Measurements from ENCODE around the gene RAB6A. TPM values are rescaled to one million over a fixed set of nuclear protein-coding genes. Genes with fewer than 3 reads are reported as not detected.
A peak's percentile ranks its signal among the peaks of the same experiment; 100 is the strongest.

The RAB6A gene
- total and polyA plus RNA-seq, 2 of the 8 experiments (the other 6 are each of a cell fraction or from before 2014, with no cell fraction given): 24.4 to 88.6 TPM

DNA sequence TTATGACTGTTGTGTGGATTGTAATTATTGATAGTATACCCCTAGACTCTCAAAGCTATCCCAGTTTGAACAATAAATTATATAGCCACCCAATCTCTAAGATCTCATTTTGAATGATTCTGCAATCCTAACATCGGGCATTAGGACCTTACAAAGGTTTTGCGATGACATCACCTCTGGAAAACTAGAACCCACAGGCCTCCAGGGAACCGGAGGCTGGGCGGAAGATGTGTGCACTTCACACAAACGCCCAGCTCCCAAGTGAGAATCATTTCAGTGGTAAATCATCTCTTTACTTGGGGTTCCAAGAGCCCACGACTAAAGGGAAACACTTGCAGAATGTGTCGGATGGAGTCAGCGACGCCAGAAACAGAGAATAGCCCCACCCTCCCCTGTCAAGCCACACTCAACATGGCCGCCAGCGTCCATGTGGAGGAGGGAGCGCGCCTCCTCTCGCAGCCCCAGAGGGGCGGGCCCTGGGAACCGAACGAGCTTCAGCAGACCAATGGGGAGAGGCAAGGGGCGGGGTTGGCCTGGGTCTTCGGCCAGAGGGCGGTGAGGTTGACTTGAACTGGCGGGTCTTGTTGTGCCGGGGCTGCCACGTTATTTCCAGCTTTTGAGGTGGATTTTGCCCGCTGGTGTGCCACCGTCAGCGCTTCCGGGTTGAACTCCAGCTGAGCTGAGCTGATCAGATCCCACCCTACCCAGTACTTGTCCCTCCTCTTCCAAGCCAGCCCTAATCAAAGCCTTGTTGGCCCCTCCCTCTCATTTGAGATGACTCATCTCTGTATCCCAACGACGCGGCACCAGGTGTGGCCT, 18.4 kb upstream of the RAB6A start (continued):
- TF ChIP-seq KDM4A (IDR thresholded peaks at IDR 0.05; ENCODE audit: low read depth, low read length, severe bottlenecking) (peak; percentile 36), RAD21 (IDR thresholded peaks at IDR 0.05 in 1 of 2, conservative IDR thresholded peaks at IDR 0.05 in 1 of 2; ENCODE audit: low read depth in 2 of 2, low read length in 2 of 2) (no peak; a peak in 1 of 4 replicates), RBBP5 (IDR thresholded peaks at IDR 0.05; ENCODE audit: borderline replicate concordance, low read depth, low read length) (peak; percentile 83; the same call in 1 of the 2 replicates), NANOG (IDR thresholded peaks at IDR 0.05; ENCODE audit: insufficient read depth, low read depth, low read length, poor library complexity, severe bottlenecking) (no peak), POLR2AphosphoS5 (IDR thresholded peaks at IDR 0.05; ENCODE audit: low read depth, low read length) (peak; percentile 95), SP1 (IDR thresholded peaks at IDR 0.05; ENCODE audit: low read depth, low read length) (peak; percentile 88), KDM5A (IDR thresholded peaks at IDR 0.05; ENCODE audit: low read length) (no peak), GABPA (IDR thresholded peaks at IDR 0.05; ENCODE audit: borderline replicate concordance, insufficient read depth, low read length) (peak; percentile 53; the same call in 1 of the 2 replicates), SP2 (IDR thresholded peaks at IDR 0.05; ENCODE audit: low read length) (no peak), RXRA (IDR thresholded peaks at IDR 0.05; ENCODE audit: insufficient read depth, low read depth, low read length) (no peak), CHD2 (IDR thresholded peaks at IDR 0.05; ENCODE audit: low read length) (peak; percentile 64), JUND (IDR thresholded peaks at IDR 0.05; ENCODE audit: low read length) (peak; percentile 99), TBP (IDR thresholded peaks at IDR 0.05; ENCODE audit: low read depth, low read length) (peak; percentile 77; the same call in 1 of the 2 replicates), RNF2 (IDR thresholded peaks at IDR 0.05; ENCODE audit: borderline replicate concordance, low read depth, low read length, missing control alignments, poor library complexity, severe bottlenecking) (no peak), POLR2A (IDR thresholded peaks at IDR 0.05; ENCODE audit: control extremely low read depth in 1 of 2, low read depth in 2 of 2, low read length in 2 of 2) (peak; percentile 71 to 97), SIN3A (conservative IDR thresholded peaks at IDR 0.05 in 1 of 2, IDR thresholded peaks at IDR 0.05 in 1 of 2; ENCODE audit: low read depth in 1 of 2, low read length in 2 of 2) (peak; percentile 84 to 89; a peak in 3 of 4 replicates), NRF1 (IDR thresholded peaks at IDR 0.05; ENCODE audit: low read depth, low read length) (no peak), USF2 (IDR thresholded peaks at IDR 0.05; ENCODE audit: low read length) (no peak), GTF2F1 (IDR thresholded peaks at IDR 0.05; ENCODE audit: borderline replicate concordance, low read depth, low read length) (peak; percentile 36; the same call in 1 of the 2 replicates)
- TF ChIP-seq, protein P1, sequence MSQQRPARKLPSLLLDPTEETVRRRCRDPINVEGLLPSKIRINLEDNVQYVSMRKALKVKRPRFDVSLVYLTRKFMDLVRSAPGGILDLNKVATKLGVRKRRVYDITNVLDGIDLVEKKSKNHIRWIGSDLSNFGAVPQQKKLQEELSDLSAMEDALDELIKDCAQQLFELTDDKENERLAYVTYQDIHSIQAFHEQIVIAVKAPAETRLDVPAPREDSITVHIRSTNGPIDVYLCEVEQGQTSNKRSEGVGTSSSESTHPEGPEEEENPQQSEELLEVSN (IDR thresholded peaks at IDR 0.05): peak; percentile 66; the same call in 1 of the 2 replicates
- TF ChIP-seq, protein P2, sequence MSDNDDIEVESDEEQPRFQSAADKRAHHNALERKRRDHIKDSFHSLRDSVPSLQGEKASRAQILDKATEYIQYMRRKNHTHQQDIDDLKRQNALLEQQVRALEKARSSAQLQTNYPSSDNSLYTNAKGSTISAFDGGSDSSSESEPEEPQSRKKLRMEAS (IDR thresholded peaks at IDR 0.05): peak; percentile 96

Measured in H1 (cell line).